ENCODE results near the gene CRABP1. TPM values are rescaled to one million over a fixed set of nuclear protein-coding genes. Genes with fewer than 3 reads are reported as not detected.

The CRABP1 gene
- total and polyA plus RNA-seq, 10 donors: 3.5 to 159 (median 29.8) TPM

DNA sequence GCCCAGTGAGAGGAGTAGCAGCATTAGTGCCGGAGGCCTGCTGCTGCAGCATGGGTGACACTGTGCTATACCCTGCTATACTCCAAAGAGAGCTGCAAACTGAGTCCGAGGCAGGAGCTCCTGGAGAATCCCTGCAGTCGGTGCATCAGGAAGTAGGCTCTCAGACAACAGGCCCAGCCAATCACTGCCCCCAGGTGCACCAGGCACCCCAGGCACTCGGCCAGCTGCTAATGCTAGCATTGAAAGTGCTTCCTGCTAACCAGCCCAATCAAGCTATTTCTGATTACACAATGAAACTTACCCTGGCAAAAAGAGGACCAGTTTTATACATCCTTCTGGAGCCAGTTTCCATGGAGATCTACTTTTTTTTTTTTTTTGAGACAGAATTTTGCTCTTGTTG, 52.3 kb downstream of the CRABP1 start:
- no peaks in the 10 kb centered on the region for H3K36me3 ChIP-seq
- intact Hi-C loops (cut with DNase I; ENCODE audit: low total_unique reads): no loop called here
- H3K27me3 ChIP-seq (replicated peaks in 1 of 7): peaks cover 0 to 5% (median 0%) of the 10 kb centered on the region in 7 donors
- TF ChIP-seq POLR2AphosphoS5 (IDR thresholded peaks at IDR 0.05) (no peak), CTCF (IDR thresholded peaks at IDR 0.05 in 8 of 11, conservative IDR thresholded peaks at IDR 0.05 in 3 of 11) (no peak)
- H3K27ac ChIP-seq: no peak overlapping the region
- WGBS, 5 donors: 53 to 64% (median 59%) methylated on average over 2 to 4 of the region's 4 CpGs
- peaks cover 0 to 9% (median 0%) of the 10 kb centered on the region in 6 donors for H3K4me1 ChIP-seq
- no peaks in the 10 kb centered on the region for H3K9me3 ChIP-seq
- DNase-seq: no peak
- no peak overlapping the region for H3K4me3 ChIP-seq

- intact Hi-C loops (cut with DNase I; ENCODE audit: low total_unique reads): no loop called here
- 58 to 91% (median 65%) methylated on average over 1 of the region's 1 CpG for WGBS, 5 donors
Measured at GRCh38 chr15:78393137-78393536, 53.0 kb downstream of the CRABP1 start.

GRCh38 chr15:78394026-78394425, 53.9 kb downstream of the CRABP1 start:
- TF ChIP-seq POLR2AphosphoS5 (IDR thresholded peaks at IDR 0.05) (no peak), POLR2A (IDR thresholded peaks at IDR 0.05) (no peak), CTCF (IDR thresholded peaks at IDR 0.05 in 8 of 11, conservative IDR thresholded peaks at IDR 0.05 in 3 of 11) (no peak)
- intact Hi-C loops (cut with DNase I; ENCODE audit: low total_unique reads): no loop called here
- no peak overlapping the region for H3K4me3 ChIP-seq
- H3K27me3 ChIP-seq (replicated peaks in 1 of 7): no peaks in the 10 kb centered on the region
- H3K9me3 ChIP-seq: no peaks in the 10 kb centered on the region
- H3K4me1 ChIP-seq: peaks cover 0 to 12% (median under 1%) of the 10 kb centered on the region in 6 donors
- no peak for DNase-seq
- 79 to 96% (median 86%) methylated on average over 3 of the region's 3 CpGs for WGBS, 5 donors
- H3K27ac ChIP-seq: no peak overlapping the region
- H3K36me3 ChIP-seq: no peaks in the 10 kb centered on the region

More at GRCh38 chr15:78393137-78393536, 53.0 kb downstream of the CRABP1 start:
- H3K9me3 ChIP-seq: no peaks in the 10 kb centered on the region
- H3K4me3 ChIP-seq: no peak overlapping the region
- TF ChIP-seq CTCF (IDR thresholded peaks at IDR 0.05 in 8 of 11, conservative IDR thresholded peaks at IDR 0.05 in 3 of 11) (no peak), POLR2A (IDR thresholded peaks at IDR 0.05) (no peak), POLR2AphosphoS5 (IDR thresholded peaks at IDR 0.05) (no peak)
- H3K4me1 ChIP-seq: peaks cover 0 to 9% (median 0%) of the 10 kb centered on the region in 6 donors
- no peak overlapping the region for H3K27ac ChIP-seq
- H3K36me3 ChIP-seq: no peaks in the 10 kb centered on the region
- H3K27me3 ChIP-seq (replicated peaks in 1 of 7): peaks cover 0 to 3% (median 0%) of the 10 kb centered on the region in 7 donors
- DNase-seq: no peak

- Histone ChIP-seq H3K9me3 (no peaks in the 10 kb centered on the region), H3K27ac (no peak overlapping the region), H3K4me3 (no peak overlapping the region), H3K36me3 (no peaks in the 10 kb centered on the region), H3K4me1 (peaks cover 0 to 18% (median 7%) of the 10 kb centered on the region in 6 donors), H3K27me3 (replicated peaks in 1 of 7) (no peaks in the 10 kb centered on the region)
- intact Hi-C loops (cut with DNase I; ENCODE audit: low total_unique reads): no loop called here
- TF ChIP-seq POLR2A (IDR thresholded peaks at IDR 0.05) (no peak), CTCF (IDR thresholded peaks at IDR 0.05 in 8 of 11, conservative IDR thresholded peaks at IDR 0.05 in 3 of 11) (no peak), POLR2AphosphoS5 (IDR thresholded peaks at IDR 0.05) (no peak)
- DNase-seq: no peak
- WGBS, 5 donors: 82 to 87% (median 83%) methylated on average over 13 of the region's 13 CpGs
Measured at GRCh38 chr15:78394981-78395616, 54.9 kb downstream of the CRABP1 start.

Data from spleen (tissue), 11 donors.